GM11168 (cell line): ENCODE data around the gene SPOUT1.

Source experiments
- in situ Hi-C: fragments of 300-500 bp; cut with MboI; formaldehyde crosslinking; loops from one replicate; pipeline ENCODE4 v1.12.0; 2022; ENCODE audit warnings: low sequenced_read_pairs; ENCODE audit not compliant: unreplicated experiment

SPOUT1 gene

GRCh38 chr9:128838338-128838737, 8.7 kb upstream of the SPOUT1 start:
- in situ Hi-C loops = no loop called here

GRCh38 chr9:128836509-128837145, 7.0 kb upstream of the SPOUT1 start:
- in situ Hi-C loops = no loop called here

- in situ Hi-C loops = no loop called here
Observed at GRCh38 chr9:128835246-128836210, 5.9 kb upstream of the SPOUT1 start.

GRCh38 chr9:128833696-128834095, 4.1 kb upstream of the SPOUT1 start:
- in situ Hi-C loops = no loop called here

GRCh38 chr9:128828719-128829452, 708 bp downstream of the SPOUT1 start:
- in situ Hi-C loops = no loop called here

GRCh38 chr9:128828267-128828666, 1.3 kb downstream of the SPOUT1 start:
- in situ Hi-C loops = no loop called here

GRCh38 chr9:128825923-128826700, 3.5 kb downstream of the SPOUT1 start:
- in situ Hi-C loops = no loop called here

- in situ Hi-C loops = no loop called here
Observed at GRCh38 chr9:128824911-128825310, 4.7 kb downstream of the SPOUT1 start.

- in situ Hi-C loops = no loop called here
Observed at GRCh38 chr9:128823903-128824406, 5.6 kb downstream of the SPOUT1 start.

GRCh38 chr9:128823362-128823902, 6.2 kb downstream of the SPOUT1 start:
- in situ Hi-C loops = no loop called here

- in situ Hi-C loops = no loop called here
Observed at GRCh38 chr9:128822407-128823042, 7.1 kb downstream of the SPOUT1 start.

GRCh38 chr9:128821584-128822406, 7.8 kb downstream of the SPOUT1 start:
- in situ Hi-C loops = no loop called here

- in situ Hi-C loops = no loop called here
Observed at GRCh38 chr9:128820665-128821583, 8.7 kb downstream of the SPOUT1 start.

GRCh38 chr9:128819716-128820664, 9.6 kb downstream of the SPOUT1 start:
- in situ Hi-C loops = no loop called here

- in situ Hi-C loops = no loop called here
Observed at GRCh38 chr9:128818839-128819715, 10.5 kb downstream of the SPOUT1 start.
